ENCODE results near the gene IL15.
A peak's percentile ranks its signal among the peaks of the same experiment; 100 is the strongest.

The IL15 gene

DNA sequence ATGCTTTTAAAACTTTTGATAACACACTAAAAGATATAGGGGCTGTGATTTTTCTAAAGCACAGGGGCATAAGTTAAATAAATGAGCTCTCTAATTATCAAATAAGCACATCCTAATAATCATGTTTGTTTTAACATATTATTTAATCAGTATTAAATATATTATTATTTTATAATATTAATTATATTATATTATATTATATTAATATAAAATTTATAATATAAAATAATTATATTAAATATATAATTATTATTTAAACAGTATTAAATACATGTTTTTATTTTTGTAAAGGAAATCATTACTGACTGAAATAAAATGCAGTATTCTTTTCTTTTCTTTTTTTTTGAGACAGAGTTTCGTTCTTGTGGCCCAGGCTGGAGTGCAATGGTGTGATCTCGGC, 136.5 kb downstream of the IL15 start:
- no peak overlapping the region for H3K4me2 ChIP-seq (ENCODE audit: low read depth, low read length, poor library complexity, severe bottlenecking)
- H3K9me3 ChIP-seq (ENCODE audit: insufficient read depth, low read depth, low read length) = no peaks in the 10 kb centered on the region
- no peaks in the 10 kb centered on the region for H3K36me3 ChIP-seq (ENCODE audit: insufficient read depth, low read length)
- no peak overlapping the region for H3K9ac ChIP-seq (ENCODE audit: low read depth, low read length, poor library complexity, severe bottlenecking)
- no peak for TF ChIP-seq EZH2phosphoT487 (IDR thresholded peaks at IDR 0.05; ENCODE audit: borderline replicate concordance)
- TF ChIP-seq, protein P1, sequence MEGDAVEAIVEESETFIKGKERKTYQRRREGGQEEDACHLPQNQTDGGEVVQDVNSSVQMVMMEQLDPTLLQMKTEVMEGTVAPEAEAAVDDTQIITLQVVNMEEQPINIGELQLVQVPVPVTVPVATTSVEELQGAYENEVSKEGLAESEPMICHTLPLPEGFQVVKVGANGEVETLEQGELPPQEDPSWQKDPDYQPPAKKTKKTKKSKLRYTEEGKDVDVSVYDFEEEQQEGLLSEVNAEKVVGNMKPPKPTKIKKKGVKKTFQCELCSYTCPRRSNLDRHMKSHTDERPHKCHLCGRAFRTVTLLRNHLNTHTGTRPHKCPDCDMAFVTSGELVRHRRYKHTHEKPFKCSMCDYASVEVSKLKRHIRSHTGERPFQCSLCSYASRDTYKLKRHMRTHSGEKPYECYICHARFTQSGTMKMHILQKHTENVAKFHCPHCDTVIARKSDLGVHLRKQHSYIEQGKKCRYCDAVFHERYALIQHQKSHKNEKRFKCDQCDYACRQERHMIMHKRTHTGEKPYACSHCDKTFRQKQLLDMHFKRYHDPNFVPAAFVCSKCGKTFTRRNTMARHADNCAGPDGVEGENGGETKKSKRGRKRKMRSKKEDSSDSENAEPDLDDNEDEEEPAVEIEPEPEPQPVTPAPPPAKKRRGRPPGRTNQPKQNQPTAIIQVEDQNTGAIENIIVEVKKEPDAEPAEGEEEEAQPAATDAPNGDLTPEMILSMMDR (conservative IDR thresholded peaks at IDR 0.05; ENCODE audit: low read length) = no peak
- 0 out of 2 replicates have a peak overlapping the region, but pooled peaks have one; percentile 35 for H2AFZ ChIP-seq (ENCODE audit: low read length)
- H3K4me3 ChIP-seq (ENCODE audit: low read length, poor library complexity, severe bottlenecking) = no peak overlapping the region
- H3K9me2 ChIP-seq (replicated peaks; ENCODE audit: low read depth, low read length) = no peaks in the 10 kb centered on the region
- no peaks in the 10 kb centered on the region for H3K27me3 ChIP-seq (ENCODE audit: insufficient read depth, low read length, poor library complexity, severe bottlenecking)
- peaks cover 7% of the 10 kb centered on the region for H3K4me1 ChIP-seq (ENCODE audit: insufficient read depth, low read length, poor library complexity, severe bottlenecking)
- no peaks in the 10 kb centered on the region for H4K20me1 ChIP-seq (ENCODE audit: insufficient read depth, low read length, poor library complexity, severe bottlenecking)
- no peaks in the 10 kb centered on the region for H3F3A ChIP-seq (ENCODE audit: low read depth)
- H3K79me2 ChIP-seq (ENCODE audit: insufficient read depth, low read length) = no peaks in the 10 kb centered on the region

DNA sequence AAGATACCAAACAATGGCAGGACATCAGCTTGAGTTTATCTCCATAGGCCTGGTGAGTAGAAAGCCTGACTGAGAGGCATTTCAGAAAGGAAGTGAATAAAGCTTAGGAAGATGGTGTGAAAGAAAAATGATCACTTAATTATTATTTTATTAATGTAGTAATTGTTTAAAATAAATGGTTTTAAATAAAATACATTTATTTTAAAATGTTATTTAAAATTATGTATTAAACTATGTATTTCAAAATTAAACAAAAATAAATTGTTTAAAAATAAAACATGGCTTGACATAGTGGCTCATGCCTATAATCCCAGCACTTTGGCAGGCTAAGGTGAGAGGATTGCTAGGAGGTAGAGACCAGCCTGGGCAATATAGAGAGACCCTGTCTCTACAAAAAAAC, 145.8 kb downstream of the IL15 start:
- H3K79me2 ChIP-seq (ENCODE audit: insufficient read depth, low read length) = no peaks in the 10 kb centered on the region
- no peak overlapping the region for H3K9ac ChIP-seq (ENCODE audit: low read depth, low read length, poor library complexity, severe bottlenecking)
- H3K4me3 ChIP-seq (ENCODE audit: low read length, poor library complexity, severe bottlenecking) = no peak overlapping the region
- peaks cover 2% of the 10 kb centered on the region; the same call in 1 of the 2 replicates for H3K9me3 ChIP-seq (ENCODE audit: insufficient read depth, low read depth, low read length)
- no peaks in the 10 kb centered on the region for H3K36me3 ChIP-seq (ENCODE audit: insufficient read depth, low read length)
- H3F3A ChIP-seq (ENCODE audit: low read depth) = no peaks in the 10 kb centered on the region
- H3K9me2 ChIP-seq (replicated peaks; ENCODE audit: low read depth, low read length) = no peaks in the 10 kb centered on the region
- no peak for TF ChIP-seq EZH2phosphoT487 (IDR thresholded peaks at IDR 0.05; ENCODE audit: borderline replicate concordance)
- TF ChIP-seq, protein P1 (conservative IDR thresholded peaks at IDR 0.05; ENCODE audit: low read length) = no peak
- no peaks in the 10 kb centered on the region for H3K27me3 ChIP-seq (ENCODE audit: insufficient read depth, low read length, poor library complexity, severe bottlenecking)
- H3K4me1 ChIP-seq (ENCODE audit: insufficient read depth, low read length, poor library complexity, severe bottlenecking) = no peaks in the 10 kb centered on the region
- H4K20me1 ChIP-seq (ENCODE audit: insufficient read depth, low read length, poor library complexity, severe bottlenecking) = no peaks in the 10 kb centered on the region
- no peak overlapping the region for H3K4me2 ChIP-seq (ENCODE audit: low read depth, low read length, poor library complexity, severe bottlenecking)
- H2AFZ ChIP-seq (ENCODE audit: low read length) = no peak overlapping the region

All from Loucy (cell line).